Astrocyte (in vitro differentiated cells and primary cell): ENCODE measurements around the gene SHOC2. TPM values are rescaled to one million over a fixed set of nuclear protein-coding genes. Genes with fewer than 3 reads are reported as not detected.
A peak's percentile ranks its signal among the peaks of the same experiment; 100 is the strongest.

Source experiments
- DNase-seq: peaks from one replicate; pipeline ENCODE4 v3.0.0-alpha.2; 2010; ENCODE audit warnings: low read depth
- FAIRE-seq: peaks from 2 replicates; lab custom pipeline; 2011; peaks lifted over from hg19 to GRCh38; lab: Jason Lieb, UNC
- H2AFZ ChIP-seq: 2 replicates; pipeline ENCODE4 v1.6.0; 2012; ENCODE audit warnings: low read depth, low read length, inconsistent platforms
- H3K27ac ChIP-seq: 2 replicates; pipeline ENCODE4 v1.5.1; 2011; ENCODE audit warnings: low read depth, low read length, inconsistent platforms
- H3K27me3 ChIP-seq: 2 replicates; pipeline ENCODE4 v1.6.0; 2011; ENCODE audit warnings: low read length, inconsistent platforms; ENCODE audit not compliant: insufficient read depth
- H3K36me3 ChIP-seq: 2 replicates; pipeline ENCODE4 v1.5.1; 2011; ENCODE audit warnings: low read length, inconsistent platforms; ENCODE audit not compliant: insufficient read depth
- H3K4me1 ChIP-seq: 2 replicates; pipeline ENCODE4 v1.5.1; 2011; ENCODE audit warnings: low read length, inconsistent platforms; ENCODE audit not compliant: insufficient read depth
- H3K4me2 ChIP-seq: 2 replicates; pipeline ENCODE4 v1.6.0; 2012; ENCODE audit warnings: low read length, inconsistent platforms
- H3K4me3 ChIP-seq: 2 replicates; pipeline ENCODE4 v1.5.1; 2011; ENCODE audit warnings: low read depth, mild to moderate bottlenecking, low read length, inconsistent platforms; ENCODE audit not compliant: insufficient read depth
- H3K79me2 ChIP-seq: 2 replicates; pipeline ENCODE4 v1.6.0; 2012; ENCODE audit warnings: mild to moderate bottlenecking, low read length, inconsistent platforms; ENCODE audit not compliant: insufficient read depth
- H3K9ac ChIP-seq: 2 replicates; pipeline ENCODE4 v1.6.0; 2012; ENCODE audit warnings: mild to moderate bottlenecking, low read length, inconsistent platforms
- H3K9me3 ChIP-seq: 2 replicates; pipeline ENCODE4 v1.5.1; 2012; ENCODE audit warnings: low read depth, mild to moderate bottlenecking, low read length, inconsistent platforms; ENCODE audit not compliant: insufficient read depth
- H4K20me1 ChIP-seq: 2 replicates; pipeline ENCODE4 v1.6.0; 2012; ENCODE audit warnings: low read length, inconsistent platforms; ENCODE audit not compliant: insufficient read depth
- H3K27ac Mint-ChIP-seq: one replicate; pipeline ENCODE4 v1.8.0; 2021; ENCODE audit warnings: mild to moderate bottlenecking, mixed read lengths; ENCODE audit not compliant: unreplicated experiment
- H3K27me3 Mint-ChIP-seq: one replicate; pipeline ENCODE4 v1.8.0; 2021; ENCODE audit warnings: low read depth, mixed read lengths; ENCODE audit not compliant: unreplicated experiment
- H3K36me3 Mint-ChIP-seq: one replicate; pipeline ENCODE4 v1.8.0; 2021; ENCODE audit warnings: low read depth, mixed read lengths; ENCODE audit not compliant: unreplicated experiment
- H3K4me1 Mint-ChIP-seq: one replicate; pipeline ENCODE4 v1.8.0; 2021; ENCODE audit warnings: low read depth, mixed read lengths; ENCODE audit not compliant: unreplicated experiment
- H3K4me3 Mint-ChIP-seq: one replicate; pipeline ENCODE4 v1.8.0; 2021; ENCODE audit warnings: mild to moderate bottlenecking, moderate library complexity, mixed read lengths; ENCODE audit not compliant: unreplicated experiment
- H3K9me3 Mint-ChIP-seq: one replicate; pipeline ENCODE4 v1.8.0; 2021; ENCODE audit warnings: mild to moderate bottlenecking, mixed read lengths; ENCODE audit not compliant: unreplicated experiment
- CTCF ChIP-seq: IDR thresholded peaks from 2 replicates; pipeline ENCODE4 v1.5.1; 2011; ENCODE audit warnings: low read depth, mild to moderate bottlenecking, inconsistent platforms, low read length, moderate library complexity; ENCODE audit not compliant: insufficient read depth
- EZH2 ChIP-seq: IDR thresholded peaks from 2 replicates; pipeline ENCODE4 v1.6.1; 2012; ENCODE audit warnings: mild to moderate bottlenecking, low read length, inconsistent platforms; ENCODE audit not compliant: insufficient read depth
- total RNA-seq: library from RNA; stranded (reverse); gene quantifications from 2 replicates; pipeline ENCODE4 v1.2.1, GENCODE V29; 2021

SHOC2 gene
- total RNA-seq, 1 donor from 2014 or later = 80.7 TPM

- peaks cover 30% of the 10 kb centered on the region for H4K20me1 ChIP-seq
- Mint-ChIP-seq H3K4me1 (peaks cover 10% of the 10 kb centered on the region), H3K27ac (no peak overlapping the region), H3K36me3 (peaks cover 15% of the 10 kb centered on the region), H3K9me3 (peaks cover 1% of the 10 kb centered on the region), H3K4me3 (no peak overlapping the region), H3K27me3 (no peaks in the 10 kb centered on the region)
- no peak overlapping the region for H2AFZ ChIP-seq
- no peaks in the 10 kb centered on the region for H3K36me3 ChIP-seq
- H3K9ac ChIP-seq = no peak overlapping the region
- H3K79me2 ChIP-seq = peaks cover 50% of the 10 kb centered on the region
- H3K27me3 ChIP-seq = no peaks in the 10 kb centered on the region
- H3K9me3 ChIP-seq = no peaks in the 10 kb centered on the region
- H3K4me3 ChIP-seq = no peak overlapping the region
- no peak overlapping the region for H3K4me2 ChIP-seq
- no peak for FAIRE-seq
- no peak overlapping the region for H3K27ac ChIP-seq
- DNase-seq = no peak
- no peaks in the 10 kb centered on the region for H3K4me1 ChIP-seq
- TF ChIP-seq EZH2 (no peak), CTCF (no peak)
Observed at GRCh38 chr10:110985497-110986275, 66.3 kb downstream of the SHOC2 start.

- Histone ChIP-seq H3K27me3 (no peaks in the 10 kb centered on the region), H3K9ac (no peak overlapping the region), H3K27ac (no peak overlapping the region), H2AFZ (no peak overlapping the region), H3K9me3 (no peaks in the 10 kb centered on the region), H3K36me3 (no peaks in the 10 kb centered on the region), H3K4me1 (peaks cover 22% of the 10 kb centered on the region), H3K4me3 (no peak overlapping the region), H3K79me2 (peaks cover 38% of the 10 kb centered on the region), H4K20me1 (peaks cover 21% of the 10 kb centered on the region), H3K4me2 (peak overlapping the region; percentile 1)
- peak; percentile 9 for FAIRE-seq
- DNase-seq = peak; percentile 70
- Mint-ChIP-seq H3K27me3 (no peaks in the 10 kb centered on the region), H3K27ac (no peak overlapping the region), H3K36me3 (peaks cover 9% of the 10 kb centered on the region), H3K9me3 (no peaks in the 10 kb centered on the region), H3K4me1 (peaks cover 24% of the 10 kb centered on the region), H3K4me3 (no peak overlapping the region)
- TF ChIP-seq CTCF (no peak), EZH2 (no peak)
Observed at GRCh38 chr10:110989016-110989415, 69.6 kb downstream of the SHOC2 start.
